Bone marrow (tissue), 2 donors: ENCODE data around the gene ZDHHC13.

ENCODE experiments used
- DNase-seq, 2 donors: peaks; one replicate each; lab custom pipeline; 2025; lab: John Stamatoyannopoulos, UW

Gene ZDHHC13

DNA sequence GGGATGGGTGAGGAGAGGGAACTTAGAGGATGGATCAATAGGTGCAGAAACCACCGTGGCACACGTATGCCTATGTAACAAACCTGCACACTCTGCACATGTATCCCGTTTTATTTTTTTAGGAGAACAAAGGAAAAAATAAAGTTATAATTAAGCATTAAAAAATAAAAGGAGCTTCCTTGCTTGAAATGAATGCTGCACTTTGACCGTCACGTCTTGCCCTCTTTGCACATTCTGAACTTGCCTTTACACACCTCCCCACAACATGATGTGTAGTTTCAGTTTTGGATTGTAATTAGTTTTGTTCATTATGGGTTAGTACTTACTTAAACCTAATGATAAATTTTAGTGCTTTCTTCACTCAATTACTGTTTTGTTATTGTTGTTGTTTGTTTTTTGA lies 87.9 kb downstream of the ZDHHC13 start:
- no peak for DNase-seq

DNA sequence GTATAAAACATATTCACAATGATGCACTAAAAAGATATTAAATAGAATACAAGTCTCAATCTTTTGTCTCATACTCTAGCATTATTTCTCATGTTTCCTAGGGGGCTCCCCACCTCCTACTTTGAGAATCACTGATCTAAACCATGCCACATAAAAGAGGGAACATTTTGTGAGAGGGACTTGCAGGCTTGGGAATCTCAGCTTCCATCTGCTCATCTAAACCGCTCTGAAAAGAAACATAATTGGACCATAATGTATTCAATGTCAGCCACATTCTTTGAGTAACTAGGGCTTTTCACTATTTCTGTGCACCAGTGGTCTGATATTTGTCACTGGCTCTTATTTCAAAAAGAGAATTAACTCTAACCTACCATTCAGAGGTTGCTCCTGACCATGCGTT lies 91.2 kb downstream of the ZDHHC13 start:
- DNase-seq = no peak

DNA sequence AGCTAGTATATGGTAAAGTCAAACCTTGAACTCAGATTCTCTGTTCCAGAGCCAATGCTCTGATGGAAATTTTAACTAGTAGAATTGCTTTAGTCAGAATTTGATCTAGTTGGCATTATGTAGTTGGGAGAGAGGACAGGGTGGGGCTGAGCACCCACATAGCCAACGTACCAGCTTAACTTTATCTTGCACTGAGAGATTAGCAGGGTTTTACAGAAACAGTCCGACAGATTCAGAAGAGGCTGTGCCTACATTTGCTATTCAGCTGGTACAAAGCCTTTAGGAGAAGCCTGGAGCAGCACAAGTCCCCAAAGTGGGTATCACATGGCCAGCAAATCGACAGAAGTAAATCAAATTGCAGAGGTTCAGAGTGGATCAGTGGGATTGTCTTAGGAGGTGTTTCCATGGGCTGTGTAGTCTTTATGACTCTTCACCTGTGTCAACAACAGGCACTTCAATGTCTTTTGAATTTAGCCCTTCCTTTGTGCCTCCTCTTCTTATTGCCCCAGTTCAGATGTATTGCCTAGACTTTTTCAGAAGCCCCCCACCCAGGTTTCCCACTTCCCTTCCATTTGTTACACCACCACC lies 92.1 kb downstream of the ZDHHC13 start:
- DNase-seq = no peak

DNA sequence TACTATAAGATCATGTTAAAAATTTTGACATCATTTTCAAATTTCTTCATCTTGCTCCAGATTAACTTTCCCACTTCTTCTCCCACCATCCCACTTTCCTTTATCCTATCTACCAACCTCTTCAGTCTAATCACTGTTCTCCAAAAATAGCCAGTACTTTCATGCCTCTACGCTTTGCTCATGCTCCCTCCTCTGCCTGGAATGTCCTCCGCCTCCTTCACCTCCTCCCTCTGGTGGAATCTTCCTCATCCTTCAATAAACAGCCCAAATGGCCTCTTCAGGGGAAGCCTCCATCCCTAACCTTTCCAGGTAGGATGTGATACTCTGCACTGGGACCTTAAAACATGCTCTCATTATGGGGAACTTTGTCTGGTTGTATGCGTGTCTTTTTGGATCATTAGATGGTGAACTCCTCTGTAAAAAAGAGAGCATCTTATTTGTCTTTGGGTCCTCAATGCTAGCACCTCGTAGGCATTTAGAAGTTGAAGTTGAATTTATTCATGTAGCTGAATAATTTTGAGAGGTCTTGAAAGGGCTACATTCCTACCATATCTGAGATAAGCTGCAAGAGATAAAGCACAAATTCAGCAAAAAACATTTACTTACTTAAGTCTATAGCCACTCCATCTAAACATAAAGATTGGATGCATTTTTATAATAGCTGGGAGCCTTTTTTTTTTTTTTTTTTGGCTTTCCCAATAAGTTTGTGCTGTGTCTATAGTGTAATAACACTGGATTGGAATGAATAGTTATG lies 92.8 kb downstream of the ZDHHC13 start:
- no peak for DNase-seq

DNA sequence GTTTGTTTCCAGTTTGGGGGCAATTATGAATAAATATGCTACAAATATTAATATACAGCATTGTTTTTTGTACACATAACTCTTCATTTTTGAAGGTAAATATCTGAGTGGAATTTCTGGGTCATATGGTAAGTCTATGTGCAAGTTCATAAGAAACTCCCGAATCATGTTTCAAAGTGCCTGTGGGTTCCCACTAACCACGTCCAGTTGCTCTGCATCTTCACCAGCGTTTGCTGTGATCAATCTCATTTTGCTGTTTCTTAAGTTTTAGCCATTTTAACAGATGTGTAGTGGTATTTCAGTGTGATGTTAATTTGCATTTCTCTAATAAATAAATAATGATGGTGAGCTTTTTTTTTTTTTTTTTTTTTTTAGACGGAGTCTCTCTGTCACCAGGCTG lies 99.1 kb downstream of the ZDHHC13 start:
- DNase-seq = no peak

GRCh38 chr11:19216709-19217374 lies 99.9 kb downstream of the ZDHHC13 start:
- no peak for DNase-seq

DNA sequence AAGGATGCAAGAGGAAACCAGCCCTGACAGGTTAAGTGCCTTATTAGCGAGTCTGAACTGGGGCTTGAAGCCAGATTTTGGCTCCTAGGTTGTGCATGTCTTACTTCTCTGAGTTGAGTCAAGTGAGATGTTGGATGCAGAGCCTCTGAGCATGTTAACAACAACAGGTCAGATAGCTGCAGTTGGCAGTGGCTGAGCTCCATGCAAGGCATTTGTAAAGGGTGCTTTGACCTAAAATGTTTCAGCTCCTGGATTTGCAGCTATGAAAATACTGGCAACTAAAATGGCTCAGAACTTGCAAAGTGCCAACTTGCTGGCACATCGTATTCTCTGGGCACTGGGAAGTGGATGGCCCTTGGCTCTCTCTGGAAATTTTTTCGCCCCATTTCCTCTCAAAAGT lies 101.2 kb downstream of the ZDHHC13 start:
- no peak for DNase-seq

GRCh38 chr11:19218786-19219460 lies 102.0 kb downstream of the ZDHHC13 start:
- DNase-seq = no peak

DNA sequence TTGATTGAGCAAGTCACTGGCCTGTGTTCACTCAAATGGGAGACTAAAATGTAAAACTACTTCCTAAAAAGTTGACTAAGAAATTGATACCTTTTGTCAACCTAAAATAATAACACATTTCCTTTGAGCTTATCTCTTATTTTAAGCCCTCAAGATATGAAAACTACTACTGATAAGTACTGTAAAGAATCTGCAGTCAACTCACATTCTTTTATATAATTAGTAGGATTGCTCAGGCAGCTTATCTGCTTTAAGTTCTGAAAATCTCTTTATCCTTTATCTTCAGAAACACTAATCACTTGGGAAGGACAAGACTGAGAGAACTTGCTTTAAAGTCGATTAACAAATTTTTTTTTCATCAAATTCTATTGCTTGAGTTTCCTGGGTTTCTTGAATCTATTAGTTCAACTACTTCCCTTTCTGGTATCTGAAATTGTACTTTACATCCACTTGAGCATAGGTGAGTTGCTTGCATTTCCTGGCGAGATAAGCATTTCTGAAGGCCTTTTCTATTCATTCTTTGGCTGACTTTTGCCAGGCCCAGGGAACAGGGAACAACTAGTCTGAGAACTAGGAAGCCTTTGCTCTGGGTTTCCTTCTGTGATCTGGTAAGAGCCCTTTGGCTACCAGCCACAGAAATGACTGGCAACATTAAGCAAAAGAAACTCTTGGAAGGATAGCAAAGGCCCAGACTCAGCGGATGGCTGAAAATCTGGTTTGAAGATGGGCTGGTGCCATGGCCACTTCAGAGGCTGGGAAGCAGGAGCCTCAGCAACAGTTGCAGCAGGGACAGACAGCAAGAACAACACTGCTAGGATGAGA lies 104.1 kb downstream of the ZDHHC13 start:
- no peak for DNase-seq

DNA sequence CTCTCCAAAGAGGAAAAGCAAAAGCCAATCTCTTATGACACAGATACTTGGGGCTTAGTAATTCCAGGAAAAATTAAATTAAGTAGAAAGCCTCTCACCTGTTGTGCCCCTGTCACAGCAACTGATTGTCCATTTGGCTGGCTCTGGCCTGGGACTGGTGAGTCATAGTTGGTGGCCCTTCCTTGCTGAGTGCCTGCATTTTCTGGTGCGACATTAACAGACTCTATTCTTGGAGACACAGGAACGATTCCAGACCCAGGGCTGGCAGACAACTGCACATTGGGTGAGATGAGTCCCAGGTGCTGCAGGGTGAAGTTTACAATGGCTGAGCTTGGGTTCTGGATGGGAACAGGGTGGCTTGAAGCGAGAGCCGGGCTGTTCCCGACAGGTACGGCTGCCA lies 108.2 kb downstream of the ZDHHC13 start:
- DNase-seq = no peak

- no peak for DNase-seq
Measured at GRCh38 chr11:19225581-19225980, 108.6 kb downstream of the ZDHHC13 start.
